GM23338 (cell line): ENCODE data around the gene KAZN.

Experiments used
- CREB1 ChIP-seq: fragments of 250-450 bp; sonication (Bioruptor Pico); IDR thresholded peaks from 2 replicates; pipeline ENCODE4 v1.5.0; 2020; ENCODE audit warnings: low read depth, mild to moderate bottlenecking, moderate library complexity
- CTCF ChIP-seq, 2 experiments: fragments of 200-600 bp in 1 of 2; sonication (generic) in 1 of 2; conservative IDR thresholded peaks; 2 replicates each; pipeline versions ENCODE4 v1.5.1 to v1.6.1; 2016 to 2017; ENCODE audit warnings: antibody characterized with exemption in 2 of 2, low read depth in 2 of 2, mild to moderate bottlenecking in 2 of 2, moderate library complexity in 1 of 2
- ETS1 ChIP-seq: IDR thresholded peaks from 2 replicates; pipeline ENCODE4 v1.6.1; 2016; ENCODE audit warnings: antibody characterized with exemption
- EZH2 ChIP-seq: fragments of 200-600 bp; sonication (generic); IDR thresholded peaks from one replicate; pipeline ENCODE4 v1.8.0; 2017; ENCODE audit warnings: antibody characterized with exemption, mild to moderate bottlenecking, low read depth; ENCODE audit not compliant: unreplicated experiment
- EZH2phosphoT487 ChIP-seq: fragments of 200-600 bp; sonication (generic); IDR thresholded peaks from one replicate; pipeline ENCODE4 v1.8.1; 2018; ENCODE audit warnings: antibody characterized with exemption; ENCODE audit not compliant: unreplicated experiment
- JUNB ChIP-seq: IDR thresholded peaks from one replicate; pipeline ENCODE4 v1.6.1; 2016; ENCODE audit warnings: antibody characterized with exemption; ENCODE audit not compliant: unreplicated experiment
- NANOG ChIP-seq: IDR thresholded peaks from 2 replicates; pipeline ENCODE4 v1.6.1; 2016; ENCODE audit warnings: antibody characterized with exemption, borderline replicate concordance
- POLR2AphosphoS5 ChIP-seq: IDR thresholded peaks from 2 replicates; pipeline ENCODE4 v1.6.1; 2016; ENCODE audit warnings: antibody characterized with exemption, low read depth
- REST ChIP-seq: IDR thresholded peaks from one replicate; pipeline ENCODE4 v1.6.1; 2018; ENCODE audit warnings: antibody characterized with exemption; ENCODE audit not compliant: unreplicated experiment
- STAT1 ChIP-seq: IDR thresholded peaks from one replicate; pipeline ENCODE4 v1.6.1; 2016; ENCODE audit warnings: antibody characterized with exemption; ENCODE audit not compliant: unreplicated experiment
- ZNF114 ChIP-seq: fragments of 250-450 bp; sonication (Bioruptor Pico); IDR thresholded peaks from 2 replicates; pipeline ENCODE4 v1.5.0; 2020; ENCODE audit warnings: mild to moderate bottlenecking, moderate library complexity
- ZNF331 ChIP-seq: fragments of 250-450 bp; sonication (Bioruptor Pico); IDR thresholded peaks from 2 replicates; pipeline ENCODE4 v1.5.0; 2020; ENCODE audit warnings: low read depth, mild to moderate bottlenecking, moderate library complexity
- ZNF462 ChIP-seq: fragments of 250-450 bp; sonication (Bioruptor Pico); IDR thresholded peaks from 2 replicates; pipeline ENCODE4 v1.5.0; 2020; ENCODE audit warnings: mild to moderate bottlenecking, moderate library complexity

GRCh38 chr1:14710331-14710730 is 111.8 kb downstream of the KAZN start:
- TF ChIP-seq CTCF (conservative IDR thresholded peaks at IDR 0.05; ENCODE audit: low read depth in 2 of 2) (no peak), EZH2phosphoT487 (no peak), JUNB (no peak), REST (no peak), EZH2 (no peak), POLR2AphosphoS5 (no peak), CREB1 (CRISPR knock-in tag) (no peak), ETS1 (no peak), STAT1 (no peak), ZNF331 (CRISPR knock-in tag) (no peak), ZNF114 (CRISPR knock-in tag) (no peak), ZNF462 (CRISPR knock-in tag) (no peak), NANOG (no peak)
